Vagina (tissue), 2 donors: ENCODE data around the gene CAV1. TPM values are rescaled to one million over a fixed set of nuclear protein-coding genes. Genes with fewer than 3 reads are reported as not detected.

Experiments used
- DNase-seq, 2 donors: peaks; one replicate each; pipeline ENCODE4 v3.0.0-alpha.2; 2017; ENCODE audit errors: extremely low spot score in 2 of 2
- H3K27ac ChIP-seq: fragments of 200-600 bp; sonication (generic); one replicate; pipeline ENCODE4 v1.5.1; 2019
- H3K27me3 ChIP-seq: fragments of 200-600 bp; sonication (generic); one replicate; pipeline ENCODE4 v1.5.1; 2019
- H3K36me3 ChIP-seq, 2 donors: fragments of 200-600 bp; sonication (generic); one replicate each; pipeline ENCODE4 v1.5.1; 2017 to 2019
- H3K4me1 ChIP-seq: fragments of 200-600 bp; sonication (generic); one replicate; pipeline ENCODE4 v1.5.1; 2019
- H3K4me3 ChIP-seq, 2 donors: fragments of 200-600 bp; sonication (generic); 1 replicate in 1 of 2; 2 replicates in 1 of 2; pipeline ENCODE4 v1.5.1; 2016 to 2019
- H3K9me3 ChIP-seq: fragments of 200-600 bp; sonication (generic); one replicate; pipeline ENCODE4 v1.5.1; 2019
- POLR2A ChIP-seq, 2 donors: fragments of 450-650 bp; IDR thresholded peaks; one replicate each; pipeline ENCODE4 v1.6.1; 2017; ENCODE audit warnings: antibody characterized with exemption in 2 of 2, mild to moderate bottlenecking in 2 of 2, moderate library complexity in 2 of 2
- POLR2AphosphoS5 ChIP-seq, 2 donors: sonication (generic); formaldehyde crosslinking; IDR thresholded peaks; one replicate each; pipeline ENCODE4 v1.9.0; 2017; ENCODE audit warnings: antibody characterized with exemption in 2 of 2, mild to moderate bottlenecking in 2 of 2, low read depth in 1 of 2; ENCODE audit not compliant: insufficient read depth in 1 of 2
- intact Hi-C: fragments of 100-400 bp; cut with DNase I; formaldehyde crosslinking; loops from one replicate; pipeline ENCODE4 v1.15.1; 2023
- total RNA-seq: library from RNA; depleted of rRNA; stranded (reverse); fragments of >200 nt; gene quantifications from one replicate; pipeline ENCODE4 v1.2.3, GENCODE V29; 2016
- TF ChIP-seq, protein P1 (sequence below), 3 experiments: fragments of 450-650 bp in 2 of 3; fragments of 200-600 bp in 1 of 3; sonication (generic) in 1 of 3; IDR thresholded peaks; one replicate each; pipeline ENCODE4 v1.5.1; 2017 to 2019; ENCODE audit warnings: antibody characterized with exemption in 3 of 3, mild to moderate bottlenecking in 2 of 3, moderate library complexity in 2 of 3

Gene CAV1
- total RNA-seq, 1 donor from 2014 or later: 162 TPM

DNA sequence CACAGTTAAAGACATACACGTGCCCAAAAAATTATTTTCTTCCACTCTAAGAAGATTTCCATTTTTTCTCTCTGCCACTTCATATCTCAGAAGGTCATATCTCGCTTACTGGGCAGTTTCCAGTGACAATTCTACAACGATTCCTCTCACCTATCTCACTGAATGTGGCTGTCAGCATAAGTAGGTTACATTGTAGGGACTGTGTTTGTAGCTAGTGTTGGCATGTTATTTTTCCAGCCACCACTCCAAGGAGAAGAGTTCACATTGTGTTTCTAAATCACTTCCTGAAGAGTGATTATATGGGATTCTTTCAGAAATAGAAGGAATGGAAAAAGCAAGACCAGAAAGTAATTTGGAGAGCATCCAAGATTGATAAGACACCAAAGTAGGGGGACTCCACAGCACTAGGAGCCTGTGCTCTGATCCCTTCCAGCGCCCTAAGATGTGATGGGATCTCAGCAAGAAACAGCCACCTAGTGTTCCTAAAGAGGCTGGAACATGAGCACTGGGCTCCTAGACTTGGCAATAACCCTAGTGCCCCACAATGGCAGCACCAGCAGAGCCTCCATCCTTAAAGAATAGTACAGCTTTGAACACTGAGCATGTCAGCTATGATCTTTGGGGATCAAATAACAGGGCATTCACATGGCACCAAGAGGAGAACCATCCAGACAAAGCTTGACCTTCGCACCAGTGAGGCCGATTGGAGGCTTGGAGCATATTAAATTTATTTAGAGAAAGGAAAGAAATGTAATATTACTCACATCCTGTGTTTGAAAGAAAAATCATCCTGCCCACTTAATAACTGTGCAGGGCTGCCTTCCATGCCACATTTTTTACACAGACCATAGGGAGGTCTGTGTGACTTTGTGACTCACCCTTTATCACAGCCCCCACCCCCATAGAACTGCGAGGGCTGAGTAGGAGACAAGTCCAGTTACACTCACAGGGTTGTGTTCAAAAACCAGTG lies 51.8 kb downstream of the CAV1 start:
- Histone ChIP-seq H3K27ac (no peak overlapping the region), H3K36me3 (no peaks in the 10 kb centered on the region), H3K27me3 (no peaks in the 10 kb centered on the region), H3K4me3 (no peak overlapping the region), H3K4me1 (peaks cover 12% of the 10 kb centered on the region), H3K9me3 (no peaks in the 10 kb centered on the region)
- TF ChIP-seq, protein P1, sequence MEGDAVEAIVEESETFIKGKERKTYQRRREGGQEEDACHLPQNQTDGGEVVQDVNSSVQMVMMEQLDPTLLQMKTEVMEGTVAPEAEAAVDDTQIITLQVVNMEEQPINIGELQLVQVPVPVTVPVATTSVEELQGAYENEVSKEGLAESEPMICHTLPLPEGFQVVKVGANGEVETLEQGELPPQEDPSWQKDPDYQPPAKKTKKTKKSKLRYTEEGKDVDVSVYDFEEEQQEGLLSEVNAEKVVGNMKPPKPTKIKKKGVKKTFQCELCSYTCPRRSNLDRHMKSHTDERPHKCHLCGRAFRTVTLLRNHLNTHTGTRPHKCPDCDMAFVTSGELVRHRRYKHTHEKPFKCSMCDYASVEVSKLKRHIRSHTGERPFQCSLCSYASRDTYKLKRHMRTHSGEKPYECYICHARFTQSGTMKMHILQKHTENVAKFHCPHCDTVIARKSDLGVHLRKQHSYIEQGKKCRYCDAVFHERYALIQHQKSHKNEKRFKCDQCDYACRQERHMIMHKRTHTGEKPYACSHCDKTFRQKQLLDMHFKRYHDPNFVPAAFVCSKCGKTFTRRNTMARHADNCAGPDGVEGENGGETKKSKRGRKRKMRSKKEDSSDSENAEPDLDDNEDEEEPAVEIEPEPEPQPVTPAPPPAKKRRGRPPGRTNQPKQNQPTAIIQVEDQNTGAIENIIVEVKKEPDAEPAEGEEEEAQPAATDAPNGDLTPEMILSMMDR (IDR thresholded peaks at IDR 0.05): no peak
- TF ChIP-seq POLR2A (IDR thresholded peaks at IDR 0.05): no peak
- no peak for DNase-seq
- intact Hi-C loops: no loop called here

DNA sequence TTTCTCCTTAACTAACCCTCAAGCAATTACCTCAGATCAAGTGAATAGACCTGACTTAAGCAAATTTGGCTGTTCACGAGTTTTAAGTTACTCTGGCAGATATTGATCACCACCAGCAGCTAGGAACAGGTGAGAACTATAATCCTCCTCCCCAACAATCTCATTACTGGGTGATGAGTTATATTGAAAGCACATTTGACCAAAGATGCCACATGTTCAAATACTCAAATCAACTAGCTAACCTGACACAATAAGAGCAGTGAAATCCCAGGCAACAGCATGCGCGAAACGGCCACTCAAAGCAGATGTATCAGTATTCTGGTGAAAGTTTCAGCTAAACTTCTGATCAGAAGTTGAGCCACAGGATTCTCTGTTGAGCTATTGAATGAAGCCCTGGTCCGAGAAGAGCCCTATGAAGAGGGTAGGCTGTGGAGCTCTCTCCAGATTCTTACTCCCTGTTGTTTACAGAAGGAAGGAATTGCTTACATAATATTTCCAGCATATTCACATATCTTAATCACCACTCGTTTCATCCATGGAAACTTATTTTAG lies 52.6 kb downstream of the CAV1 start:
- peaks cover 10% of the 10 kb centered on the region for H3K4me1 ChIP-seq
- TF ChIP-seq POLR2AphosphoS5 (IDR thresholded peaks at IDR 0.05; ENCODE audit: insufficient read depth in 1 of 2, low read depth in 1 of 2): no peak
- TF ChIP-seq POLR2A (IDR thresholded peaks at IDR 0.05): no peak
- TF ChIP-seq, protein P1 (IDR thresholded peaks at IDR 0.05): no peak
- no peaks in the 10 kb centered on the region for H3K9me3 ChIP-seq
- DNase-seq: no peak
- peak overlapping the region; percentile 9 for H3K27ac ChIP-seq
- no peaks in the 10 kb centered on the region for H3K36me3 ChIP-seq
- no peak overlapping the region for H3K4me3 ChIP-seq
- intact Hi-C loops: no loop called here
- H3K27me3 ChIP-seq: no peaks in the 10 kb centered on the region

DNA sequence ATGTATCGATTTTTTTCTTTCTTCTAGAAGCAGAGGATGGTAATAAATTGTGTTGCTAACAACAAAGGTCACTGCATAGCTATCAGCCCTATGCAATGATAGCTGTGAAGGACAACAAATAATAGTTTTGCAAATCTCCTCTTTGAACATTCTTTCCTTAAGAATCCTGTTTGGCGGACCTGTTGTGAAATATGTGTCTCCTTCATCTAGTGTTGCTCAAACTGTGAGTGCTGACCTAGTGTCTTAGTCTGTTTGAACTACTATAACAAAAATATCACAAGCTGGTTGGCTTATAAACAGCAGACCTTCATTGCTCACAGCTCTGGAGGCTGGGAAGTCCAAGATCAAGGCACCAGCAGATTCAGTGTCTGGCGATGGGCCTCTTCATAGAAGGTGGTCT lies 53.7 kb downstream of the CAV1 start:
- H3K27ac ChIP-seq: no peak overlapping the region
- H3K36me3 ChIP-seq: no peaks in the 10 kb centered on the region
- DNase-seq: no peak
- no peak overlapping the region for H3K4me3 ChIP-seq
- TF ChIP-seq POLR2A (IDR thresholded peaks at IDR 0.05): no peak
- TF ChIP-seq, protein P1 (IDR thresholded peaks at IDR 0.05): no peak
- TF ChIP-seq POLR2AphosphoS5 (IDR thresholded peaks at IDR 0.05; ENCODE audit: insufficient read depth in 1 of 2, low read depth in 1 of 2): no peak
- no peaks in the 10 kb centered on the region for H3K9me3 ChIP-seq
- H3K4me1 ChIP-seq: peaks cover 11% of the 10 kb centered on the region
- H3K27me3 ChIP-seq: no peaks in the 10 kb centered on the region
- intact Hi-C loops: no loop called here

DNA sequence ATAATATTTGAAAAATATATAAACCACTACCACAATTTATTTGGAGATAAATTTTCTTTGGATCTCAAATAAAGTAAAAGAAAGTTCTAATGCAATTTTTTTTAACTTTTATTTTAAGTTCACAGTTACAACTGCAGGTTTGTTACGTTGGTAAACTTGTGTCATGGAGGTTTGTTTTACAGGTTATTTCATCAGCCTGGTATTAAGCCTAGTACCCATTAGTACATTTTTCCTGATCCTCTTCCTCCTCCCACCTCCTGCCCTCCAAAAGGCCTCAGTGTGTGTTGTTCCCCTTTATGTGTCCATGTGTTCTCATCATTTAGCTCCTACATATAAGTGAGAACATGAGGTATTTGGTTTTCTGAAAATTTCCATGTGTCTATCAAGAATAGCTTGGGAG lies 54.5 kb downstream of the CAV1 start:
- TF ChIP-seq POLR2A (IDR thresholded peaks at IDR 0.05) (no peak), POLR2AphosphoS5 (IDR thresholded peaks at IDR 0.05; ENCODE audit: insufficient read depth in 1 of 2, low read depth in 1 of 2) (no peak)
- TF ChIP-seq, protein P1 (IDR thresholded peaks at IDR 0.05): no peak
- intact Hi-C loops: no loop called here
- DNase-seq: no peak
- H3K9me3 ChIP-seq: no peaks in the 10 kb centered on the region
- H3K27ac ChIP-seq: no peak overlapping the region
- H3K4me1 ChIP-seq: peaks cover 19% of the 10 kb centered on the region
- H3K27me3 ChIP-seq: no peaks in the 10 kb centered on the region
- no peak overlapping the region for H3K4me3 ChIP-seq
- no peaks in the 10 kb centered on the region for H3K36me3 ChIP-seq

DNA sequence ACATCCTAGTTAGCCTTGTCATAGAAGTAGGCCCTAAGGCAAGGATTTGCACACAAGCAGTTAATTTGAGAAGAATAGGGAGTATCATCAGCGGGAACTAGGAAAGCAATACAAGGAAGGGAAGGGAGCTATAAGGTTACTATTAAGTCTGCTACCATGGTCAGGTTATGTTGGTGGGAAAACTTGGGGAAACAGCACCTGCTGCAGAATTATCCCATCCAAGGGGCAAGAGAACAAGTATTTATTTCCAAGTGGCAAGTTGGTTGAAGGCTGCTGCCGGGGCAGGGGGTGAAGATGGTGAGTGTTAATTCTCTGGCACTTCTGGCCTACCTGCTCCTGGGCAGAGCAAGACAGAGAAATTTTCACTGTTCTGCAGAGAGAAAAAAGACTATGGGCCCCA lies 55.0 kb downstream of the CAV1 start:
- Histone ChIP-seq H3K4me3 (no peak overlapping the region), H3K9me3 (no peaks in the 10 kb centered on the region)
- intact Hi-C loops: loop anchor here (5.0 kb wide), 1 partner anchor 53 kb away; the partner anchor contains the start of gene CAV1

More for the DNA sequence above, 55.0 kb downstream of the CAV1 start:
- no peak for DNase-seq
- no peak overlapping the region for H3K27ac ChIP-seq
- no peaks in the 10 kb centered on the region for H3K27me3 ChIP-seq
- no peaks in the 10 kb centered on the region for H3K36me3 ChIP-seq
- TF ChIP-seq POLR2A (IDR thresholded peaks at IDR 0.05) (no peak), POLR2AphosphoS5 (IDR thresholded peaks at IDR 0.05; ENCODE audit: insufficient read depth in 1 of 2, low read depth in 1 of 2) (no peak)
- TF ChIP-seq, protein P1 (IDR thresholded peaks at IDR 0.05): no peak
- peaks cover 24% of the 10 kb centered on the region for H3K4me1 ChIP-seq
